ENCODE measurements around the gene TSPAN9.

The TSPAN9 gene

DNA sequence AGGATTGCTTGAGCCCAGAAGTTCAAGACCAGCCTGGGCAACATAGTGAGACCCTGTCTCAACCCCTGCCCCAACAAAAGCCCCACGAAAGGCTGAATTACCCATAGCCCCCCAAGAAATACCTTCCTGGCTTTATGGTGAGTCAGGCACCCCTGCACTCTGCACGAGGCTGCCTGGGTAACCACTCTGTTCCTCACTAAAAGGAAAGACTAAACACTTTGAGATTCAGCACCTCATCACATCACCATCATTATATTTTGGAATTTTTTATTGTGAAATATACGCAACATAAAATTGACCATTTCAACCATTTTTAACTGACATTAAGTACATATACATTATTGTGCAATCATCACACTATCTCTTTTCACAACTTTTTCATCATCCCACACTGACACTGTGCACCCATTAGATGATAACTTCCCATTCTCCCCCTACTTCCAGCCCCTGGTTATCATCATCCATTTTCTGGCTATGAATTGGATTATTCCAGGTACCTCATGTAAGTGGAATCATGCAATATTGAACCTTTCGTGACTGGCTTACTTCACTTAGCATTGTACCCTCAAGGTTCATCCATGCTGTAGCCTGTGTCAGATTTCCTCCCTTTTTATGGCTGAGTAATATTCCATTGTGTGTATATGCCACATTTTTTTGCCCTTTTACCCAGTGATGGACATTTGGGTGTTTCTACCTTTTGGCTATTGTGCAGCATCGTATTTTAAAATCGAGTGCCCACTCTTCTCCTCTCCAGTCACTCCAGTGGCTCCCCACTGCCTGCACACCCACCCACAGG lies 51.5 kb downstream of the TSPAN9 start:
- DNase-seq = no peak

DNA sequence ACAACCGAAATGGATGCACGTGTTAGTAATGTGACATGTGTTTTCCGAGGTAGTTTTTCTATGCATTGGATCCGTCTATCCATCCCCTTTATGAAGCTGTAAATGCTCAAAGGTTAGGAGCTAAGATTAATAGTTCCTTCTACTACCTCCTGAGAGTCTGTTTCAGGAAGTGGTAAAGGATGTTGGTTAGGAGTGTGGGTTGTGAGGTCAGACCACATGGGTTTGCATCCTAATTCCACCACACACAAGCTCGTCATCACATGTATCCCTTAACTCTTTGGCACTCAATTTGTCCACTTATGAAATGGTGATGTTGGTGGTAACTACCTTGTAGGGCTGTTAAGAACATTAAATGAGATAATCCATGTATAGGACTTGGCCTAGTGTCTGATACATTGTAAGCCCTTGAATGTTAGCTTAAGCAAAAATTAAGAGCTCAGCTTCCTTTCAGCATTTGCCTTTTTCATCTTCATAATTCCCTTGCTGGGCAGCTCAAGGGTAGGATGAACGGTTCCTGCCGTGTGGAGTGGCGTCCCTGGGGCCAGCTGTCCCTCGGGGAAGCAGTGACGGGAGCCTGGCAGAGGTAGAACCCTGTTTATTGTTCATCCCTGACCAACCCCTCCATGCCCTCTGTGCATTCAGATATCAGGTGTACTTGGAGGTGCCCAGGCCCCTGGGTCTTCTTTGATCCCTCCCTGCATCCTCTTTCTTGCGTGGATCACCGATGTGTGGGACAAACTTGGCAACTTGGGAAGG lies 52.3 kb downstream of the TSPAN9 start:
- DNase-seq = no peak

DNA sequence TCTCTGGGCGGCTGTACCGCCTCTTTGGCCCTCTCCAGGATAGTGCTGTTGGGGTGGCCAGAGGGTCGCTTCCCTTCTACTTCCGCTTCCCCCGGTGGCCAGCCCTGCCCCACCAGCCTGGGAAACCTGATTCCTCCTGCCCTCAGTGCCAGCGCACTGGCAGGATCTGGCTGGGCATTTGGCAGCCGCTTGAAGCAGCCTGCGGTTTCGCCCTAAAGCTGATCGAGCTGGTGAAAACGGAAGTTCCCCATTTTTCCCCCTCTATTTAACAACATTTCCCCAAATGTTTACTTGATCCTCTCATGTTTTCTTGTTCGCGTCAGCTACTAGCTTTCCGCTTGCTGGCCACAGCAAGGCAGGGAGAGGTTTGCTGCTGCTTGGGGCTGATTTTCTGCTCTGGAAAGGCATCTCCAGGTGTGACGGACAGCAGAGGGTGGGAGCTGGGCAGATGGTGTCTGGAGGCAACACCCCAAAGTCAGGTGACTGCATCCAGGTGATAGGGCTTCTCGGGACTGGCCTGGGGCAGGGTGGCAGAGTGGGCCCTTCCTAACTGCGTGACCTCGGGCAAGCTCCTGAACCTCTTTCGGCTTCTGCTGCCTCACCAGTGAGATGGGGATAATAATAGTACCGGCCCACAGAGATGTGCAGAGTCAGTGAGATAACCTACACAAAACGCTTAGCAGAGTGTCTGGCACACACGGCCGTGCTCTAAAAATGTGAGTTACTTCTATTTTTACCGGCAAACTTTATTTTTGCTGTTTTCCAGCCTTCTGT lies 53.1 kb downstream of the TSPAN9 start:
- DNase-seq = no peak

DNA sequence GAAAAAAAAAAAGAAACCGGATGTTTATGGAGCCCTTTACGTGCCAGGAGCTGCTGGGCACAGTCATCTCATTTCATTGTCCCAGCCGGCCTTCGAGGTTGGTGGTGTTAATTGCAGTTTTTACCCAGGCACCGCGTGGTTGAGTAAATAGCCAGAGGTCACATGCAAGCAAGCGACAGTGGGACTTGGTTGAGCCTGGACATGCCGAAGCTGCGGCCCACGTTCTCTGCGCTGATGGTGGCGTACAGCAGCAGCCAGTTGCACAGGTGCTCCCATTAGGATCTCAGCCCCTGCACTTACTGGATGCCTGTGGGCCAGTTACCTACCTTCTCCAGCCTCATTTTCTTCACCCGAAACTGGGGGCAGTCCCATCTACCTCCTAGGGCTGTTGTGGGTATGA lies 54.0 kb downstream of the TSPAN9 start:
- DNase-seq = no peak

DNA sequence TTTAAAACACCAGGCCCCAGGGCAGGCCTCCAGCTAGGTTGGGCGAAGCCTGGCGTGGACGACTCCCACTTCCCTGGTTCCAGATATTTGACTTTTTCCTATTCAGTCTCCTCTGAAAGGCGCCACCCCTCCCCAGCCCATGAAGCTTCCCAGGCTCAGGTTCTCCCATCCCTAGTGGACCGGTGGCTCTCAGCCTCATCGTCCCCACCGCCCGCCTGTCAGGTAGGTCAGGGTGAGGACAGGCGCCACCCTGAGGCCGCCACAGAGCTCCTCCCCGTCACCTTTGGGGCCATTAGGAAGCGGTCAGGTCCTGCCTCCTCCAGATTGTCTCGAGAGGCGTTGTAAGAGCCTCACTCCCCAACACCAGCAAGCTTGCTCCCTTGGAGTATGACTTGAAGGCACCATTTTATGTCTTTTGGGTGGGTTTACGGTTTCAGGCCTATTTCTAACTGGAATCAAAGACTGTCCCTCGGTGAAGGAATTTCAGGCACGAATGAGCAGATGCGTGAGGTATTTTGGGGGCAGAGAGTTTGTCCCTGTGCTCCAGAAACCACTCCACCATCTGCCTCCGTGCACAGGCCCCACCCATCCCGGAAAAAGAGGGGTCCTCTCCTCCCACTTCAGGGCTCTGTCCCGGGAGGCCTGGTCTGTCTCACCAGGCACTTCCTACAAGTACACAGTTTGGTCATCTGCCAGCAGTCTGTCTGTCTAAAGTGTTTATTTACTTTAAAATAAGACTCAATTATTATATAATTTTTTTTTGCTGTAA lies 55.6 kb downstream of the TSPAN9 start:
- DNase-seq = no peak

DNA sequence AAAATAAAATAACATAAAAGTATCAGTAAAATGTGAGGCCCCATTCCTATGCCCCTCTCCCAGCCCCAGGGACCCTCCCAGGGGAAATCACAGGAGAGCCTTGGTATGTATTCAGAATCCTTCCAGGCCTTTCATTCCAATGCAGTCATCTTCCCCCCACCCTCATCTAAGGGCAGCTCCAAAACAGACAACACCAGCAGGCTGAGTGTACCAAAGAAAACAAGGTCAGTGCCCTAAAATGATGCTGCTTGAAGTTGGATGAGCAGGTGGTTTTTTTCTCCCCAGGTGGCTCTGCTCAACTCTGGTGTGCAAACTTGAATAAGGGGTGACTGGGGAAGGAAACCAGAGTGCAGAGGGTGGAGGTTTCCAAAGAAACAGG lies 56.2 kb downstream of the TSPAN9 start:
- no peak for DNase-seq

DNA sequence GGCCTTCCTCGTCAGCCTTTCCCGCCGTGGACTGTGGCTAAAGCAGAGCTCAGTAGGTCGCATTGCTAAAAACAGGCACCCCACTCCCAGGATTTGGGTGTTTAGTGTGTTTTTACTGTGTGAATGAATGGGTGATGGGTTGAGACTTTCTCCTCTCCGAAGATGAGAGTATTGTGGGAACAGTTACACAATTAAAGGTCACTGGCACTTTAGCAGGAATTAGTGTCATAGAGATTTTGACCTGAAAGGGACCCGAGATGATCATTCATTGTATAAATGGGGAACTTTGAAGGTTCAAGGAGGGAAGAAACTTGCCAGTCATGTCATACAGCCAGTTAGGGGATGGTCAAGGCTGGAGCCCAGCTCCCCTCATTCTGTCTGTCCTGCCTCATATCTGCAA lies 56.9 kb downstream of the TSPAN9 start:
- no peak for DNase-seq

DNA sequence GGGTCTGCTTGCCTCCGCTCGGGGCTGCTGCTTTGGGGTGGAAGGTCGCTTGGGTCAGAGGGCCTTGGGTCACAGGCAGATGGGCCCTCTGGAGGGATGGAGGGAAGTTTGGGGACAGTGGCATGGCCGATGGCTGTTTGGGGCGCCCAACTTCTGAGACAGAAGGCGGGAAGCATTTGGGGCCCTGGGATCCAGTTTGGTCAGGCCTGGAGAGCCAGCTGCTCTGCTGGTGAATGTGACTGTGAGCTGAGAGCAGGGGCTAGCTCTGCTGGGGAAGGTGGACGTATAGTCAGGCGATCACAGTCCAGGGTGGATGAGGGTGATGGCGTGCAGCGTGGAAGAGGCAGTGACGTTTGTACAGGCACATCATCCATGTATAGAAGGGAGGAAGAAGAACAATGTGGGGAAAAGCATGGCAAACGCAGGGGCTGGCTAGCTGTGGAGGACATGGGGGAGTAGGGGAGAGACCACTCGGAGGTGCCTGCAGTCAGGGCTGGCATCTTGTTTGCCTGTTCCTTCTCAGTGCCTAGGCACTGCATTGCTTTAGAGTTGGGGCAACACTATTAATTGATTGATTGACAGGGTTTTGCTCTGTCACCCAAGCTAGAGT lies 57.5 kb downstream of the TSPAN9 start:
- DNase-seq = no peak

DNA sequence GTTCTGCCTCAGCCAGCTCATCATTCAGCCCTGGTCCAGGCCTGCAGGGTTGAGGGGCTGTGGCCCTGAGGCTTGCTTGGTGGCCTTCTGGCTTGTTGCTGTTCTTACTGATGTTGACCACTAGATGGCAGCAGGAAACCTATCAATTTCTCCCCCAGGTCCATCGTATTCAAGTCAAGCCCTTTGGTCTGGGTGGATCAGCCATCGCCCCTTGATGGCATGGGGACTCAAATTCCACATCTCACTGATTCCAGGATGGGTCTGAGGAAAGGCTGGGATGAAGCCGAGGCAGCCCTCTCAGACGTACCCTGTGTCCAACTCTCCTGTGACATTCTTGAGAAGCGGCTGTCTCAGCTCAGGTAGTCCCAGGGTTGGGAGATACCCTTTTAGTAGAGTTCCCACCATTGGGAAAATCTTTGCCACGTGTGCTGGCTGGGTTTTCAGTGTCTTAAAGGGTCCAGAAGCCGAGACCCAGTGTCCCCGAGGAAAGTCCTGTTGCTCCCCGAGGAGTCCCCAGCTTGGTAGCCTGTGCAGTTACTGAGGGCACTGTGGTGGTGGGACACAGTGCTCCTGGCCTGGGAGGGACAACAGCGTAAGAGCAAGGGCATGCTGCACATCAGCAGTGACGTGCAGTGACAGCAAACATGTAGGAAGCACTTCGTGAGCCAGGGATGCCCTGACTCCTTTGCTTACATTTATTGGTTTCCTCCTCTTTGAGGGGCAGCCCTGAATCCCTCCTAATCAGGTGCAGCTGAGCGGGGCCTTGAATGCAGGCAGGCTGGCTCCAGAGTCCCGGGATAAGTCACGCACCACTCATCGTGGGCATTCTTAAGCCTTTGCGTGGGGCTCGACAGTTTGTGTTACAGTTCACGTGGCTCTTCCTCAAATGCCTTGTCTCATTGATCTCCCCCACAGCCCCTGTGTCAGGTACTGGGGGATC lies 58.6 kb downstream of the TSPAN9 start:
- peak; percentile 87 for DNase-seq

DNA sequence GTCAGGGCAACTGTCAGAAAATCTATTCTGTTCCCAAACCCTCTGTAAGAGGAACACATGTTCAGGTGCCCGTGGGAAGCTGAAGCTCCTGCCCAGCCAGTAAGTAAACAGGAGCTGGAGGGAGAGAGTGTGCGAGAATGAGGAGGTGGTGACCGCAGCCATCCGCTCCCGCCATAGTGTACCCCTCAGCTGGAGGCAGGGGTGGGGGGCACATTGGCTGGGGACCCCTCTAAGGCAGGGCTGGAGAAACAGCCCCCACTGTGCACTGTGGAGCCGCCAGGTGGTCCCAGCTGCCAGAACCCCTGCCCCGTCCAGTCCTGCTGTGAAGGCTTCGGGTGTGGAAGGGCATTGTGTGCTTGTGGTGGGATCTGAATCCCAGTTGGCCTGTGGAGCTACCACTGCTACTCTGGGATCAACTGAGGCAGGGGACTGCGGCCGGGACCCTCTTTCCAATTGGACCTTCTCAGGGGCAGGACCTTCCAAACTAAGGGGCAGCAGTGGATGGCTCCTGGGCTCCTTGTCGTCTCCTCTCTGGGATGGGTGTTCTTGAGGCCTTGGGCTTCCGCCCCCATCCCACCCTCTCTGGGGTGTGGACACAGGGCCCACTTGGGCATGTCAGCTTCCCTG lies 59.6 kb downstream of the TSPAN9 start:
- DNase-seq = no peak

DNA sequence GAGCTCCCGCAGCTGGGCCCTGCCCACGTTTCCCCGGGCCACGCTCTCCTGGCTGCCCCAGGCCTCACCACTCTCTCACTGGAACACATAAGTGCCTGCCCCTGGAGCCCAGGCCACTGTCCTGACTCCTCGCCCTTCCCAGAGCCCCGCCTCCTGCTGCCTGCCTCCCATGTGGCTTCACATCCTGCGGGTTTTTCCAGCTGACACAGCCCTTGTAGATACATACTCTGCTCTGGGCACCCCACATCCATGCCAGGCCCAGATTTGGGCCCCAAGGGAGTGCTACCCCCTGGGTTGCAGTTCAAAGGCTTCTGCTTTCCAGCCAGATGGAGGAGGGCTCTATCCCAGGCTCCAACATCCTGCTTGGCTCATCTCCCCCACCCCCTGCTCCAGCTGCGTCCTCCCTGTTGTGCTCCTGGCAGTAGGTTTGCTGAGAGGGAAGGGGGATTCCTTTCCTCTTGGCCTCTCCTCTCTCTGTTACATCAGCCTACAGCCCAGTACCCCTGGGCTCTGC lies 60.1 kb downstream of the TSPAN9 start:
- DNase-seq = no peak

DNA sequence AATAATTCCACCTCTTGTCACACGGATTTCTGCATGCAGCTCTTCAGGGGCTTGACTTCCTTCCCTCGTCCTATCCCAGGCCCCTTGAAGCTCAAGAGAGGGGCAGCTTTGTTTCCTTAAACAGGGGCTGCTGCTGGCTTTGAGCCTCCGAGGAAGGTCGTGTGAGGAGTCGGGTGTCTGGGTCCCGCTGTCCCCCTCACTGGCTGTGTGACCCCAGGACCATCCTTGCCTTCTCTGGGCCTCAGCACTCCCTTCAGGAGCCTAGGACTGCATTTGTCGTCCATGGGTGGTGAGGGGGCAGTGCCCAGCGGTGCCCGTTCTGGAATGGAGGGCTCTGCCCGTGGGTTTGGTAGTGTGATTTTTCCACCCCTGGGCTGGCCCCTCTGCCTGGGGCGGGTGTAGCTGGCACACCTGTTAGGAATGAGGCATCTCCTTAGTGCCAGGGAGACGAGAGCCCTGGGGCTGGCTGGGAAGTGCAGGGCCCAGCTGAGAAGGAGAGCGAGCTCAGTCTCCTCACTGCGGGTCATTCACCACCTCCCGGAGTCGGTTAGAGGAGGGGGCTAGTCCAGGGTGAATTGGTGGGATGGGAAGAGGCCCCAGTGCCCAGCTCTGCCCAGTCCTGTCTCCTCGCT lies 60.8 kb downstream of the TSPAN9 start:
- DNase-seq = no peak

DNA sequence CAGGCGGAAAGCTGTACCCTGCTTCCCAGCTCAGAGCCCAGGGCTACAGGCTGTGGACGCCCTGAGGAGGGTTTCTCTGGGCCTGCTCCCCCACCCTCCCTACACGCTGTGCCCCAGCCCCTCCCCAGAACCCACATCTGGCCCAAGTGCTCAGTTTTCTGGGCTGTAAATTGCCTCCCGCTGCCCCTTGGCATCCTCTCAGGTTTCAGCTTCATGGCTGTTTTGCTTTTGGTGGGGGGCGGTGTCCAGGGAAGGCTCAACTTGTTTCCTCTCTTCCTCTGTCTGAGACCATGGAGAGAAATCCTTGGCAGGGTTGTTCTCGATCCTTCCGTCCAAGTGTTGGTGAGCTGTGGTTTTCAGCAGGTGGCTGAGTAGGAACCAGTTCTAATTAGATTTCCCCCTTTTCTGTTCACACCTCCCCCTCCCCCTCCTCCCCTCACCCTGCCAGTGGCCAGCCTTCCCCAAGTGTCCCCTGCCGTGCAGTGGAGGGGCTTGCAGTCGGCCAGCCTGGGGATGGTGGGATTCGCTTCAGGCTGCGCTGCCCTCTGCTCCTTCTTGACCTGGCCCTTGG lies 61.8 kb downstream of the TSPAN9 start:
- DNase-seq = no peak

DNA sequence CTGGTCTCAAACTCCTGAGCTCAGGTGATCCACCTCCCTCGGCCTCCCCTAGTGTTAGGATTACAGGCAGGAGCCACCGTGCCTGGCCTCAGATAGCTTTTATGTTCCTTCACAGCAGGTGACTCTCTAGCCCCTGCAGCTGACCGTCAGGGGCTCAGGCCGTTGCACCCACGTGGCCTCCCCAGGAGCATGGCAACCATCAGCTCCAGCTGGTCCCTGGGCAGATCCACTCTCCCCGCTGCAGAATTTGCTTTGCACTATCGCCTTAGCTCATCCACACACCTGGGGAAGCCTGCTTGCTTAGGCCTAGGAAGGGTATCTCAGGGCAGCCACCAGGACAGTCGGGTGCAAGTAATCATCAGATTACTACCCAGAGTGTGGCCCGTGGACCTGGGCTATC lies 62.6 kb downstream of the TSPAN9 start:
- no peak for DNase-seq

DNA sequence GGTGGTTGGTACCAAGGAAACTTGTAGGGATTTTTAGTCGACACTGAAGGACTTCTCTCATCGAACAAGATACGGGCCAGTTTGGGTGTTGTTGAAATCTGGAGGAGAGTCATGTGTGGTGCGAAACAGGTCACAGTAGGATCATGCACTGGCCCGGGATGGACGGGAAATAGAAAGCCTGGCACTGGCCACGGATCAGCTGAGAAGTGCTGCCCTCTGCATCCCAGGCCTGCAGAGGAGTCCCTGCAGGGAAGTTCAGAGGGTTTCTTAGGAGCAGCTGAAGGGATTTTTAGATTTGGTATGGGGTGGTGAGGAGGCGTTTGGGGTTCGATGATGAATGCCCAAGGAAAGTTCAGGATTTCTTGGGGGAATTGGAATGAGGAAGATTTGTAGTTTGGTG lies 63.1 kb downstream of the TSPAN9 start:
- DNase-seq = no peak

DNA sequence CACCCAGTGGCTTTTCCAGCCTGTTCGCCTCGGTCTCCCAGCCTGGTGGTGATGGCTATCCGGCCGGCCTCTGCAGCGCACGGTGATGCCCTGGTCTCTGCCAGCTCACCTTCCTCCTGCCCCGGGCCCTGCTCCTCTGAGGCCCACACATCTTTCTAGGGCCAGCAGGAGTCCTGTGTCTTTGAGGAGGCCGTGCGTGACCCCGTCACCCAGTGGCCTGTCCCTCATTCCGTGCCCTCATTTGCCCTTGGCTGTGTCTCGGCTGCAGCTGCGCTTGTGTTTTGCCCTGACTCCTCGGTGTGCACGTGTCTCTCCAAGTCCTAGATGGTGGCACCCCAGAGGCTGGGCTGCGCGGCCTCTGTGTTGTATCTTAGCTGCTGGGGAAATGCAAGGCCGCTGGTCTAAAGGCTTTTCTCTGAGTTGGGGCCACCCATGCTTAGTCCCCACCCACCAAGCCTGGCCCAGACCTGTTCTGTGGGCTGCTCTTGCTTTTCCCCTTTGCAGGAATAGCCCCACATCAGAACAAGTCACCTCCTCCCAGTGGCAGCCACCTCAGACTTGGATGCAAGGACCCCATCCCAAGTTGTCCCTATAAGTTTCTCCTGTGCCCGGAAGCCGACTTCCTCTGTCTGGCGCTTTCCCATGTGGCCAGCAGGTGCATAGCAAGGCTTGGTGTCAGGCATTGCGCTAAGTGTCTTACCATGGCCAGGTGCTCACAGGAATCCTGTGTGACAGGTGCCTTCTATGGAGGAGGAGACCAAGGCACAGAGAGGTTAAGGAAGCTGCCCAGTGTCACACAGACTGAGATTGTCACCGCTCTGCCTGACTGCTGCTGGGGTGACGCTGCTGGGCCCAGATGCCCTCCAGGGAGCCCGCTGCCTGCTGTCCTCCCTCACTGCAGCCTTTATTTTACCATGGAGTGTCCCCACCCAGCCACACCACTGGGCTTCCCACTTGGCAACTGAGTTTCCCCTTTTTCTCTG lies 64.5 kb downstream of the TSPAN9 start:
- no peak for DNase-seq

DNA sequence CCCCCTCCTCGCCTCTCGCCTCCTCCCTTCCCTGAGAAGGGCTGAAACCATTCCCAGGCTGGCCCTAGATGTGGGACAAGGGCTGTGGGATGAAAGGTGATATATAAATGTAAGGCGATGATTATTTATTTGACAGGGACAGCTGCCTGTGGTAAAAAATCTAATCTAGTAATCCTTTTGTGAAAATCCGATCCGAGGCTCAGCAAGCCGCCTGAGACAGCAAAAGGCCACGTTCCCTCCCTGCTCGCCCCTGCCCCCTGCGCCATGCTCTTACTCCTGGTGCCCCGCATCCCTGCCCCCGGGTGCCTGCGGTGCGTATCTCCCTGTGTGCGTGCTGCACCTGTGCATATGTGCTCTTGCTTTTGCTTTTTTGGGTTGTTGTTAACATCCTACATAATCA lies 65.2 kb downstream of the TSPAN9 start:
- DNase-seq = no peak

DNA sequence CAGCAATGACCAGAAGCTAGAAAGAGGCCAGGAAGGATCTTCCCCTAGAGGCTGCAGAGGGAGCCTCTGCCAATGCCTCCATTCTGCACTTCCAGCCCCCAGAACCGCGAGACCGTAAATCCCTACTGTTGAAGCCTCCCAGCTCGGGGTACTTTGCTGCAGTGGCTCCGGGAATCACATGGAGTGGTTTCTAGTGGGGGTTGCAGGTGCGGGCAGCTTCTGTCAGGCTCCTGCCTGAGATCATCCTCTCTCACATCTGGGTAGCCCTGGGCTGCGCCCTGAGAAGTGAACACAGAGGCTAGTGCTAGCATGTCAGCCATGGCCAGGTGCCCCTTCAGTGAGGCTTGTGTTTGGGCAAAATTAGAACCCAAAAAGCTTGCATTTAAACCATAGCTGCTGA lies 67.3 kb downstream of the TSPAN9 start:
- DNase-seq = peak; percentile 8

All from retina (tissue), 1 donor.